HG03103 (cell line): ENCODE results near the gene SALL4.
"Not testable (repeated sequence)": the region's sequence is repeated elsewhere in the genome, so short reads cannot be mapped to it uniquely, and the experiment has no call there.

Source experiments
- ATAC-seq: cut with Tn5 transposase; IDR thresholded peaks from one replicate; pipeline ENCODE4 v1.9.1; 2021; ENCODE audit warnings: low read depth; ENCODE audit not compliant: unreplicated experiment

The SALL4 gene

DNA sequence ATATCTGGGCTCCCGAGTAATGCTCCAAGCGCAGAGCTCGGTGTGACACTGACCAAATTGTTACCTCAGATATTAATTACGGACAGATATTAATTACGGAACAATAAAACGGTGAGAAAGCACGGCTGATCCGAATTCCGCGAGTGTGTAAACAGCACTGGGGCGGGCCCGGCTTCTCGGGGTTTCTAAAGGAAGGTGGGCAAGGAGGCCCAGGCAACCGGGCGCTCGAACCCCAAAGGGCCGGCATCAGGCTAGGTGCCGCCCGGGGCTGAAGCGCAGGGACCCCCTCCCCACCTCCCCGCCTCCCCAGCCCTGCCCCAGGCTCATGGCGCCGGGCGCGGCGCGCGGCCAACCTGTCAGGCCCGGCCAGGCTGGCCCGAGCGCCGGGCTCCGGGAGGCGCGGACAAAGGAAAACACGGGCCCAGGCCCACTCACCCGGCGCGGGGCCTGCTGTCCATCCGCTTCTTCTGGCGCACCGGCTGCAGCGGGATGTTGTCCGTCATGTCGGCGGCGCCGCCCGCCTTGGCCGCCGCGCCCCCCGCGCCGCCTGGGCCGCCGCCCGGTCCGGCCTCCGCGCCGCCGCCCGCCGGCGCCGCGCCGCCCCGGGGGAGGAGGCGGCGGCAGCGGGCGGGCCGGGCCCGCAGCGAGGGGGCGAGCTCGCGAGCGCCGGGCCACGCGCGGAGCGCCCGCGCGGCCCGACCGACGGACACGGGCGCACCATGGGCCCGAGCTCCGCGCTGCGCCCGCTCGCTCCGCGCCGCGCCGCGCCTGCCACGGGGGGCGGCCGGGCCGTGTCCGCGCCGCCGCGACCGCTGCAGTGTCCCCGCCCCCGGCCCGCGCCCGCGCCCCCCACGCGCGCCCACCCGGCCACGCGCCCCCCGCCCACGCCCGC is 34.2 kb downstream of the SALL4 start, which contains the start of gene ATP9A:
Gene ATP9A, minus strand, starts transcription at position 524 of the 892 bp plus-strand sequence. Its CDS starts 21 bp downstream, at position 503.
- ATAC-seq = no peak

DNA sequence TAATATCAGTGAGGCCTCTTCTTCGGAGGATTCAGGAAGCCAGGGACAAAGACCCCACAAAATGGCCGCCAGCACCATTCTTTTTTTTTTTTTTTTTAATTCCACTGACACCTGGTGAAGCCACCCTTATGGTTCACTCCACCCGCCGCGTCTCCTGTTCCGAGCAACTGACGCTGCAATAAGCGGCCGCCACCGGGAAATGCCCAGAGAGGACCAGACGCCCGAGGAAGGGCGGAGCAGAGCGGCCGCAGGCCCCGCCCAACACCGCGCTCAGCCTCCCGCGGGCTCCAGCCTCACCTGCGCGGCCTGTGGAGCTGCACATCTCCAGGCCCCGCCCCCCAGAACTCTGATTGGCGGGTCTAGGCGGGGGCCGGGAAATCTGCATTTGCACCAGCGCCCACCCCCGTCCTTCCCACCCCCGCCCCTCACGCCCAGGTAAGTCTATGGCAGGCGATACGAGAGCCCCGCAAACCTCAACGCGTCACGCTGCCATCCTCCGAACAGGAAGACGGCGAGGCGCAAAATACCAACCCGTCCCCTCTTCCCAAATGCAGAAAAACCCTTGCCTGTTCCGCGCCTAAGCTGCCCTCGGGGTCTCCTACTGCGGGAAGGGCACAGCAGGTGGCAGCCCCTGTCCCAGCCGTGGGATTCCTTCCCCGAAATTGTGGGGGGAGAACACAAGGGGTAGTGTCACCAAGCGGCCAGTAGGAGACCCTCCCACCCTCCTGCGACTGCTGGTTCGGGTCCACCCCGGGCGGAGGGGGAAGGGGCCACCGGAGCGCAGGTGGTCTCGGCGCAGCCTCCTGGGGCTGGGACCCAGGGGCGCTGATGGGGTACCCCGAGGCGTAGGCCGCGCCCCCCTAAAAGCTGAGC is 35.1 kb downstream of the SALL4 start:
- no peak for ATAC-seq

DNA sequence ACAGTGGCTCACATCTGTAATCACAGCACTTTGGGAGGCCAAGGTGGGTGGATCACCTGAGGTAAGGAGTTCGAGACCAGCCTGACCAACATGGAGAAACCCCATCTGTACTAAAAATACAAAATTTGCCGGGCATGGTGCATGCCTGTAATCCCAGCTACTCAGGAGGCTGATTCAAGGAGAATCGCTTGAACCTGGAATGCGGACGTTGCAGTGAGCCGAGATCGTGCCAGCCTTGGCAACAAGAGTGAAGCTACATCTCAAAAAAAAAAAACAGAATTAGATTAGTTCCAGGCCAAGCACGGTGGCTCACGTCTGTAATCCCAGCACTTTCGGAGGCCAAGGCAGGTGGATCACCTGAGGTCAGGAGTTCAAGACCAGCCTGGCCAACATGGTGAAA is 36.9 kb downstream of the SALL4 start:
- ATAC-seq = not testable (repeated sequence)

DNA sequence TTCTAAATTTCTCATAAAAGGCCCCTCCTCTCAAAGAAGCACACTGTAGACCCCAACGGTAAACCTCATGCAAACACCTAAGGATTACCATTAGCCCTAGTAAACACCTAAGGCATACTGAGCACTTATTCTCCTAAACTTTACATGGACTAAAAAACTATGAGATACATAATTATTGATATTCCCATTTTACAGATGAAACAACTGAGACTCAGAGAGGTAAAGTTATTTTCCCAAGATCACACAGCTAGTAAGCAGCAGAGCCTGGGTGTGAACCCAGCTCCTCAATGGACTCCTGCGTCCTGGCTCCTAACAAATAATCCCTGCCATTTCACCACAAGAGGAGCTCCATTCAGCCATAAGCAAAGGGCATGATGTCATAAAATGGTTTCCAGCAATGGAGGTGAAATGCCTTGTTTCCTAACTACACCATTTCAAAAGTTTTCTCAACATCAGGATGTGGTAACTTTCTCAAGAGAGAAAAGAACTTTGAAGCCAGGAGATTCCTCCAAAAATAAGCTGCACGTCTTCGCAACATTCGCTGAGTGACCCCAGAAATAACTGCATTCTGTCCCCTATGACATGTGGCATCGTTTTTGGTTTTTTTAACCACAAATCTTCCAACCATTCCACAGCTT is 38.2 kb downstream of the SALL4 start:
- ATAC-seq = no peak

DNA sequence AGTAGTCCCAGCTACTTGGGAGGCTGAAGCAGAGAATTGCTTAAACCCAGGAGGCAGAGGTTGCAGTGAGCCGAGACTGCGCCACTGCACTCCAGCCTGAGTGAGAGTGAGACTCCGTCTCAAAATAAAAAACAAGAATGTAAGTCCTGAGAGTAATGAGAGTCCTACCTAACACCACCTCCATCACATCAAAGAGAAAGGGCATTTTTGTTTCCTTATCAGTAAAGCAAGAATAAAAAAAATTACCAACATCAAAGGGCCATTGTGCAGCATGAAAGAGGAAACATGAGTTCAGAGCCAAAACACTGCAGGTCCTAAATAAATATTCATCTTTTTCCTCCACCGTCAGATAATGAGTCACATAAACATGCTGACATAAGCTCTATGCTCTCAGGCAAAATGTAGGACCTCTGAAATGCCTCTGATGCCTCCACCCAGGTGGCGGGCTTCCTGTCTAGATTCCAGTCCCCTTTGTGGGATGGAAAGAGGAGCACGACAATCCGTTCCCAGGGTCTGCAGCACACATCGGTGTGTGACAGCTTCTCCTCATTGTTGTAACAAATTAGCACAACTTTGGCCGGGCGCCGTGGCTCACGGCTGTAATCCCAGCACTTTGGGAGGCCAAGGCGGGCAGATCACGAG is 41.3 kb downstream of the SALL4 start:
- no peak for ATAC-seq

DNA sequence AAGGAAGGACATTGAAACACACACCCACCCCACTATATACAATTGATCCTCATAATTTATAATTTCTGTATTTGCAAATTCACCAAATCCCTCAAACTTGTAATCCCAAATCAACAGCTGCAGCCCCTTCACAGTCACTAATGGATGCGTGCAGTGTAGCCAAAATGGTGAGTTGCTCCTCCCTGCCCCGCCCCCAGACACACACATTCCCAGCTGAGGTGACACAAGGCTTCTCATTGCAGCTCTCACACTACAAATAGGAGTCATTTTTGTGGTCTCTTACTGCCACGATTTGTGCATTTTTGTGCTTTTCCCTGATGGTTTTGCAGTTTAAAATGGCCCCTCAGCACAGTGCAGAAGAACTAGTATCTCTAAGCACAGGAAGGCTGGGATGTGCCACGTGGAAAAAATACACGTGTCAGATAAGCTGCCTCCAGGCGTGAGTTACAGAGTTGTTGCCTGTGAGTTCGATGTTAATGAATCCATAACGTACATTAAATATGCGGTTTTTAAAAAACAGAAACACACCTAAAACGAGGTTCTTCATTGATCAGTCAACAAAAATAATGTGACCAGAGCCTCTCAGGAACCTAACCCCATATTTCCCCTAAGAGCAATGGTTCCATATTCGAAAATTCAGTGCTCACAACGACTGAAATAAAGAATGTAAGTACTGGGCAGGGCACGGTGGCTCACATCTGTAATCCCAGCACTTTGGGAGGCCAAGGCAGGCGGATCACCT is 42.4 kb downstream of the SALL4 start:
- ATAC-seq = no peak

DNA sequence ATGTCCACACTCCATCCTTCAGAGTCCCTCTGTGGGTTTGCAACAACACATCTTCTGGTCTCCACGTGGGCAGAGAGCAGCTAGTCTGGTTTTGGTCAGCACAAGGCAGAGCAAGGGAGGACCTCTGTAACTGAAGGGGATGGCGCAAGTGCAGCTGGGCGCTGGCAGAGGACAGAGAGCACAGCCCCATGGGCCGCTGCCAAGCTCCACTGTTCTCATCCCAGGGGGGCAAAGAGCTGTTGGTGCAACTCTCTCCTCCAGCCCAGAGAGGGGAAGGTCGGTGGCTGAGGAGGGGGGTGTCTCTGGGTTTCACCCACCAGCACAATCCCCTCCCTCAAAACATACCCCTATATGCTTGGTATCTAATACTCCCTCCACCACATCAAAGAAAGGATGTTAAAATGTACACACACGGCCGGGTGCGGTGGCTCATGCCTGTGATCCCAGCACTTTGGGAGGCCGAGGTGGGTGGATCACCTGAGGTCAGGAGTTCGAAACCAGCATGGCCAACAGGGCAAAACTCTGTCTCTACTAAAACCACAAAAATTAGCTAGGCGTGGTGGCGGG is 43.3 kb downstream of the SALL4 start:
- no peak for ATAC-seq

DNA sequence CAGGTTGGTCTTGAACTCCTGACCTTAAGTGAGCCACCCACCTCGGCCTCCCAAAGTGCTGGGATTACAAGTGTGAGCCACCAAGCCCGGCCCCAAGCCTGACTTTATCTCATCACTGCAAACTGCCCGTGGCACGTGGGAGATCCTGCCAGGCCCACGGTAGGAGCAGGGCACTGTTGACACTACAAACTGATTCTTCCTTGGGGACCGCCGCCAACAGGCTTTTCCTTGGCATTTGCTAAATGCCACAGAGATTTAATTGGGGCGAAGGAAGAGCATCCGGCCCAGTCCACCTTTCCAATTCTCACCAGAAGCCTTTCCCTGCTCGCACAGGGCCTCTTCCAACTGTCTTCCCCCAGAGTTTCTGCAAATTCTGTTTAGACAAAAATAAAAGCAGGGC is 45.1 kb downstream of the SALL4 start:
- ATAC-seq = no peak

DNA sequence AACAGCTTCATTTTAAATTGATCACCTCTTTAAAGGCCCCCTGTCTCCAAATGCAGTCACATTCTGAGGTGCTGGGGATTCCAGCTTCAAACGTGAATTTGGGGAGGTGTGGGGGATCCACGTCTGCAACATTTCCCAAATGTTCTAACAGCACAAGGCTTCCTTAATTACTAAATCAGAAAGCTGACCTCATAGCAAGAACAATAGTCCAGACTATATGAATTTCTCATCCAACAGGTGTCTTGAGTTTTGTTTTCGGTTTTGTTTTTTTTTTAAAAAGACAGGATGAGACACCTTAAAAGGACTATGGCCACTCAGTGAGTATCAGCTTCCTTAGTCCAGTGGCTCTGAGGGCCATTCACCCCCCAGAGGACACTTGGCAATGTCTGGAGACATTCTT is 45.7 kb downstream of the SALL4 start:
- ATAC-seq = no peak

DNA sequence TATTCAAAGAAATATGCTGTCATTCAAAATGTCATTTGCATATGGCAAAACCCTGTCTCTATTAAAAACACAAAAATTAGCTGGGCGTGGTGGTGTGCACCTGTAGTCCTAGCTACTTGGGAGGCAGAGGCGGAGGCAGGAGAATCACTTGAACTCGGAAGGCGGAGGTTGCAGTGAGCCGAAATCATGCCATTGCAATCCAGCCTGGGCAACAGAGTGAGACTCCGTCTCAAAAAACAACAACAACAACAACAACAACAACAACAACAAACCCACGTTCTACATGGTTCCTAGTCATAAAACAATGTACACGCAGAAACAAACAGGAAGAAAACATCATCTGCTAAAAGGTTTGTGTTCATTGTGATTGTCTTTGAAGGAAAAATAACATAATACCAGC is 49.1 kb downstream of the SALL4 start:
- not testable (repeated sequence) for ATAC-seq

DNA sequence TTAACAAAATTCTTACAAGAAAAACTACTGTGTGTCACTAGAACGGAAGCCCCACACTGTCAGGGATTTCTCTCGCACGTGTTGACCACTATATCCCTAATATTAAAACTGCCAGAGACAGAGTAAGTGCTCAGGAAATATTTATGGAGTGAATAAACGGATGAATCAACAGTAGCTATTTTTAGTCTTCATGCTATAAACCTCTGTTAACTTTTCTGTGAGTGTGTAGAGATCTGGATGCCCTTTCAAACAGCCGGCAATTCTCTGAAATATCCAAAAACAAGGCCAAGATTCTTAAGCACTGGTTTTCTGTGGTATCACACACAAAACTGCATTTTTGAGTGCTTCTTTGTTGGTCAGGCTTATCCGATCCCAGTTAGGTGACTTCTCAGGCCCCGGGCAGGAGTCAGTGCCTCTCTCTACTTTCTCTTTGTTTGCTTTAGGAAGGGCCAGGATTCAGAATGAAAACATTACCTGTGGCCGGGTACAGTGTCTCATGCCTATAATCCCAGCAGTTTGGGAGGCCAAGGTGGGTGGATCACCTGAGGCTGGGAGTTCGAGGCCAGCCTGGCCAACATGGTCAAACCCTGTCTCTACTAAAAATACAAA is 49.9 kb downstream of the SALL4 start:
- no peak for ATAC-seq

DNA sequence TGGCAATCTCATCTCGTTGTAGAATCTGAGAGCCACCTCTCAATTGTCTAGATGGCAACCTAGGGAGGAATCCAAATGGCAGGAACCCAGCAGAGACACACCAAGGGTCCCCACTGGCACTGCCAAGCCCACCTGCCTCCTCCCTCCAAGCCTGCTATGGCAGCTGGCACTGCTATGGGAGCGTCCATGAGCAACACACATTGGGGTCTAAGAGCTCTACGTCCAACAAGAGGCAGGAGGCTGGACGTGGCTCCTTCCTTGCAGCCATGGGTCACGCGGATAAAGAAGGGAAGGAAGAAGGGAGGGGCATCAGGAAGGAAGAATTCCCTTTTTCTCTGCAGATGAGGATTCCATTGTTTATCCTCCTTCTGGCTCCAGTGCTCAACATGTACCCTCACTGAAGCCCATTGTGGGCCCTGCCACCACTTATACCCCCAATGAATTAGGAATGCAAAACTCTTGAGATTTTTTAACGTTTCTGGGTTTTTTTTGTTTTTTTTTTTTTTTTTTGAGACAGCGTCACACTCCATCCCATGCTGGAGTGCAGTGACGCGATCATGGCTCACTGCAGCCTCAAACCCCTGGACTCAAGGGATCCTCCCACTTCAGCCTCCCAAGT is 51.4 kb downstream of the SALL4 start:
- no peak for ATAC-seq

DNA sequence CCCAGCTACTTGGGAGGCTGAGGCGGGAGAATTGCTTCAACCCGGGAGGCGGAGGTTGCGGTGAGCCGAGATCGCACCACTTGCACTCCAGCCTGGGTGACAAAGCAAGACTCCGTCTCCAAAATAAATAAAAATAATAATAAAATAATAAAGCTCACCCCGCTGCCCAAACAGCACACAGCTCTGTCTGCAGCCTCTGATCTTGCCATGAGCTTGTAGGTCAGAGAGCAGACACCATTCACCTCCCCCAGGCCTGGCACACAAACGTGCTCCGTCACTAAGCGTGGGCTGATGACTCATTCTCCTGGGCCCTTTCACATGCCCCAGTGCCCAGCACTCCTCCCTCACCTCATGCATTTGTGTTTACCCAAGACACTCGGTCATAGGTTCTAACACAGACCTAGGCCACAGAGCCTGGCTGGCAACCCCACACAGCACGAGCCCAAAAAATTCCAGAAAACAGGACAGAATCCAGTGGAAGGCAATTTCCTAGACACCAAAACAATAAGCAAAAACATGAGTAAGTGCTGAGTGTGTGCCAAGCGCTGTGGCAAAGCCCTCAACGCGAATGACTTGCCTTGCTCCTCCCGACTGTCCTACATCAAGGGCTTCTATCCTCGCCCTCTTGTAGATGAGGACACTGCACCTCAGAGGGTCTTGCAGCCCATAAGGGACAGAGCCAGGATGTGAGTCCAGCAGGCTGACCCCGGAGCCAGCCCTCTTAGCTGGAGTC is 52.1 kb downstream of the SALL4 start:
- ATAC-seq = no peak

DNA sequence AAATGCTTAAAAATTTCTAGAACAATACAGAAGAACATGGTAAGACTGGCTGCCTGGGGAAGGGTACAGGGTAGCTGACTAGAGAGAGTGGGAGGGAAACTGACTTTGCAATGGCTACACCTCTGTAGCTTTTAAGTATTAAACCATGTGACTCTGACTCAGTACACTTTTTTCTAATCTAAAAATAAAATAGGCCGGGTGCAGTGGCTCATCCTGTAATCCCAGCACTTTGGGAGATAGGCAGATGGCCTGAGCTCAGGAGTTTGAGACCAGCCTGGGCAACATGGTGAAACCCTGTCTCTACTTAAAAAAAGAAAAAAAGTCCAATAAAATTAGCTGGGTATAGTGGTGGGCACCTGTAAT is 52.7 kb downstream of the SALL4 start:
- no peak for ATAC-seq

DNA sequence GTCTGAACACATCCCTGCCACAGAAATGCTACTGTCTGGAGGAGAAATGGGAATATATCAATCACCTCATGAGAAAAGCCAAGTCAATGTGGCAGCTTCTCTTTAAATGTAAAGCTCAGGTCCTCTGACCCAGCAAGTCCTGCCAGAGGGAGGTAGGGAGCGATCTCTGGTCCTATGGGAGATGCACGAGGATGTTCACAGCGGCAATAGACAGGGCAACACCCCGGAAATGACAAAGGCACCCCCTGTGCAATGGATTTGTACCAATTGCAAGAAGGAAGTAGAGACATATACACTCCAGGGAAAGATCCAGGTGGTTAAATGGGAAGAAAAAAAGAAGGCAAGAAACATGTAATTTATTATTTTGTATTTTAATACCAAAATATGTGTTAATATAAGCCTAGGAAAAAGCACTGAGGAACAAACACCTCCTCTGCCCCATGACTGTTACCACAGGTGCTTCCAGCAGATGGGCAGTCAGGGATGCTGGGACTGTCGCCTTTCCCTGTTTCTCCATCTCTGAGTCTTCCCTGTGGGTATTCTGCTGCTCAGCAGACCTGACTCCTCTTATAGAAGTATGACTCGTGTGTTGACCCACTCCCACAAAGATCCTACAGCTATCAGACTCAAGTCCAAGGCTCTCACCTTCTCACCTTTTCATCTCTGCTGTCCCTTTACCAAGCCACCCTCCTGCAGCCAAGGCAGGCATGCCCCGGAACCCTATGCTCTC is 55.0 kb downstream of the SALL4 start:
- ATAC-seq = no peak

DNA sequence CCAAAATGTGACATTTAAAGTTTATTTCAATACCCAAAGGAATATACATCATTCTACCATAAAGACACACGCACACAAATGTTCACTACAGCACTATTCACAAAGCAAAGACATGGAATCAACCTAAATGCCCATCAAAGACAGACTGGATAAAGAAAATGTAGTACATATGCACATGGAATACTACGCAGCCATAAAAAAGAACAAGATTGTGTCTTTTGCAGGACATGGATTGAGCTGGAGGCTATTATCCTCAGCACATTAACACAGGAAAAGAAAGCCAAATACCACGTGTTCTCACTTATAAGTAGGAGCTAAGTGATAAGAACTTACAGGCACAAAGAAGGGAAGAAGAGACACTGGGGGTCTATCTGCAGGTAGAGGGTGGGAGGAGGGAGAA is 56.5 kb downstream of the SALL4 start:
- ATAC-seq = no peak

DNA sequence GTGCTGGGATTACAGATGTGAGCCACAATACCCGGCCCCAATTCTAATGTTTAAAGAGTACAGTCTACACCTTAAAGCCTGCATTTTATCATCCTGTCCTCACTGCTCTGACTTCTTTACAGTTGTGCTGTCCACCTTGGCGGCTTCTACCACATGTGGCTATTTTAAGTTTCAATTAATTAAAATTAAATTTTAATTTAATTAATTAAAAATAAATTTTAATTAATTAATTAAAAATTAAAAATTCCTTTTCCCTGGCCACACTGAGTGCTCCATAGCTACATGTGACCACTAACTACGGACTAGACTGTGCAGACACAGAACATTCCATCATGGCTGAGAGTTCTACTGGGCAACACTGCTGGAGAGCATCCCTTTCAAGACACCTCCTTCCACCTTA is 61.5 kb downstream of the SALL4 start:
- ATAC-seq = no peak
